Retina (tissue), 1 donor: ENCODE measurements around the gene SDSL.
A peak's percentile ranks its signal among the peaks of the same experiment; 100 is the strongest.

Experiments
- DNase-seq: peaks from one replicate; pipeline ENCODE4 v3.0.0-alpha.2; 2016

Gene SDSL

GRCh38 chr12:113422886-113423669 lies 898 bp downstream of the SDSL start:
- no peak for DNase-seq

GRCh38 chr12:113424456-113424855 lies 2.3 kb downstream of the SDSL start:
- no peak for DNase-seq

DNA sequence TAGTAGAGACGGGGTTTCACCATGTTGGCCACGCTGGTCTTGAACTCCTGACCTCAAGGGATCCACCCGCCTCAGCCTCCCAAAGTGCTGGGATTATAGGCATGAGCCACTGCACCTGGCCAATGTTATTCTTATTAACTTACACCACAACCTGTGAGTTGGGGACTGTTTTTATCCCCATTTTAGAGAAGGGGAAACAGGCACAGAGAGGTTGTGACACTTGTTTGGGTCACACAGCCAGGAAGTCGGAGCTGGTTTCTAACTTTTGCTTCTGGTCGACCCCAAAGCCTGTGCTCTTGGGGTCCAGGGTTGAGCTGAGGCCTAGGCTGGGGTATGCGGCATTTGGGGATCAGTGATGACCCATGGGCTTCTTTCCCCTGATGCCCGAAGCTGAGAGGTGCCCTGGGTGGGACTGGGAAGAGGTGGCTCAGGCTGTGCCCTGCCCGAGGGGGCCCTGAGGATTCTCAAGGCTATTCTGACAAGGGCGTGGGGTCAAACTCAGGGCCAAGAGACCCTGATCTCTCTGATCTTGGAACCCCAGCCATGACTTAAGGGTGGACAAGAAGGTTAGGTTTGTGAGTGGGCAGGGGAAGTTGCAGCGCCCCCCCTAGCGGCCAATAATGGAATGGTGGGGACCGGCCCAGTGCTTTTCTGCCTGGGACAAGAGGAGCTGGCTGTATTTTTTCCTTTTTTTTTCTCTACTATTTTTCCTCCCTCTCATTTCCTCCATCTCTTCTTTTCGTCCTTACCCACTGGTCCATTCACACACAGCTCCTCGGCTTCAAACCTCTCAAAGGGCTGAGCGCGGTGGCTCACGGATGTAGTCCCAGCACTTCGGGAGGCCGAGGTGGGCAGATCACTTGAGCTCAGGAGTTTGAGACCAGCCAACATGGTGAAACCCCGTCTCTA lies 3.0 kb downstream of the SDSL start:
- peak; percentile 76 for DNase-seq

- DNase-seq: no peak
Measured at GRCh38 chr12:113425960-113426453, 3.8 kb downstream of the SDSL start.

DNA sequence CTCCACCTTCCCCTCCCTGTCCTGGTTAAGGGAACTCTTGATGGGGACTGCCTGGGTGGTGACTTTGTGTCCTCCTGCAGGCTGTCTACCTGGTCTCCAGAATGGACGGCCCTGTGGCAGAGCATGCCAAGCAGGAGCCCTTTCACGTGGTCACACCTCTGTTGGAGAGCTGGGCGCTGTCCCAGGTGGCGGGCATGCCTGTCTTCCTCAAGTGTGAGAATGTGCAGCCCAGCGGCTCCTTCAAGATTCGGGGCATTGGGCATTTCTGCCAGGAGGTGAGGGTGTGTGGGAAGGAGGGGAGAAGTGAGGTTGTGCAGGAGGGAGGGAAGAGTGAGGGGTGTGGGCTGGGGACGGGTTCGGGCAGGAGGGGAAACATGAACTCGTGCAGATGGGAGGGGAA lies 5.7 kb downstream of the SDSL start:
- DNase-seq: no peak

DNA sequence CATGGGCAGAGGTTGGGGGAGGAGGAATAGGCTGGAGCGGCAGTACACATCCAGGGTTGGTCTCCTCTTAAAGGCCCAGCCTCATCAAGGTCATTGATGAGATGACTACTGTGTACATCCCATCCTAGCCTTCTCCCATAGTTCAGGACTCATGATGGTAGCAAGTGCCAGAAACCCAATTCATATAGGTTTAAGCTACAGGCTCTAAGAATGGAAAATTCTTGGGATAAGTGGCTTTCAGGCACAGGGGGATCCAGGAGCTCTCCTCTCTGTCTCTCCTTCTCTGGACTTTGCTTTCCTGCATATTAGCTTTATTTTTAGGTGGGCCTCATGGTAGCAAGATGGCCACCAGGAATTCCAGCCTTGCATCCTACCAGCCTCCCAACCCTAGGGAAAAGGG lies 6.3 kb downstream of the SDSL start:
- no peak for DNase-seq

GRCh38 chr12:113432986-113433385 lies 10.8 kb downstream of the SDSL start:
- no peak for DNase-seq

DNA sequence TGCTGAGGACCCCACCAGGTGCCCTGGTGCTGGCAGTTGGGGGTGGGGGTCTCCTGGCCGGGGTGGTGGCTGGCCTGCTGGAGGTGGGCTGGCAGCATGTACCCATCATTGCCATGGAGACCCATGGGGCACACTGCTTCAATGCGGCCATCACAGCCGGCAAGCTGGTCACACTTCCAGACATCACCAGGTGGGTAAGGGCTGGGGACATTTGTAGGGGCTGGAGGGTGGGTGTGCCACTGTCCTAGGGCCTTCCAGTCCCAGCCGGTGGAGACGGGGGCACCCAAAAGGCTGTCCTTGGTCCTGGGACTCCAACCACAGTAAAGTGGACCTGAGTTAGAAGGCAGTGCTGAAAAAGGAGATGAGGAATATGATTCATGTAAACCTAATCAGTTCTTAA lies 13.2 kb downstream of the SDSL start:
- no peak for DNase-seq

GRCh38 chr12:113436586-113436985 lies 14.4 kb downstream of the SDSL start:
- DNase-seq: no peak

- DNase-seq: no peak
Measured at GRCh38 chr12:113436993-113437728, 15.0 kb downstream of the SDSL start.

DNA sequence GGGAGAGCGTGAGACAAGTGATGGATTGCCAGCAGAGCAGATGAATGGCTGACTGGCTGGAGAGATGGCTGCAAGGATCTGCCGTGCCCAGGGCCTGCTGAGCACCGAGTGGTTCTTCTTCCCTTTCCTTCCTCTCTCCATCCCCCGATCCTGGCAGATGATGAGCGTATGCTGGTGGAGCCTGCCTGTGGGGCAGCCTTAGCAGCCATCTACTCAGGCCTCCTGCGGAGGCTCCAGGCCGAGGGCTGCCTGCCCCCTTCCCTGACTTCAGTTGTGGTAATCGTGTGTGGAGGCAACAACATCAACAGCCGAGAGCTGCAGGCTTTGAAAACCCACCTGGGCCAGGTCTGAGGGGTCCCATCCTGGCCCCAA lies 15.5 kb downstream of the SDSL start:
- no peak for DNase-seq

DNA sequence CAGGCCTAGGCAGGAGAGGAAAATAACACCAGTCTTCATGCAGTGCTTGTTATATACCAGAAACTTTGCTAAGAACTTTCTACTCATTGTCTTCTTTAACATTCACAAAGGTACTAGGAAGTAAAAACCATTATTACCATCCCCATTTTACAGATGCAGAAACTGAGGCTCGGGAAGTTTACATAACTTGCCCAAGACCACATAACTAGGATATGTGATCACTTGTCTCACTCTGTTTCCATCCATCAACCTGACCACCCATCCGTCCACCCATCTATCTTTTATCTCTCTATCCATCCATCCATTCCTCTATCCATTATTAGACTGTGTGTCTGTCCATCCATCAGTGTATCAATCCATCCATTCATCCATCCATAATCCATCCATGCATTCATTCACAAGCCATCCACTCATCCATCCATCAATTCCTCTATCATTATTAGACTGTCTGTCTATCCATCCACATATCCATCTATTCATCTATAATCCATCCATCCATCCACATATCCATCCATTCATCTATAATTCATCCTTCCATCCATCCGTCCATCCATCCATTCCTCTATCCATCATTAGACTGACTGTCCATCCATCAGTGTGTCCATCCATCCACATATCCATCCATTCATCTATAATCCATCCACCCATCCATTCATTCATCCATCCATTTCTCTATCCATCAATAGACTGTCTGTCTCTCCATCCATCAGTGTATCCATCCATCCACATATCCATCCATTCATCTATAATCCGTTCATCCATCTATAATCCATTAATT lies 16.5 kb downstream of the SDSL start:
- DNase-seq: no peak

DNA sequence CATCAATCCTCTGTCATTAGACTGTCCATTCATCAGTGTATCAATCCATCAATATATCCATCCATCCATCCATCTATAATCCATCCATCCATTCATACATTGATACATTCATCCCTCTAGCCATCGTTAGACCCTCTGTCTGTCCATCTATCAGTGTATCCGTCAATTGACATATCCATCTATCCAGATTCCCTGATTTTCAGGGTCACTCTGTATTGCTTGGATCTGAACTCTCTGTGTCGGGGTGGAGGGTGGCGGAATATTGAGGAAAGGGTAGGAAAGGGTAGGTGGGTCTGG lies 17.1 kb downstream of the SDSL start:
- no peak for DNase-seq

DNA sequence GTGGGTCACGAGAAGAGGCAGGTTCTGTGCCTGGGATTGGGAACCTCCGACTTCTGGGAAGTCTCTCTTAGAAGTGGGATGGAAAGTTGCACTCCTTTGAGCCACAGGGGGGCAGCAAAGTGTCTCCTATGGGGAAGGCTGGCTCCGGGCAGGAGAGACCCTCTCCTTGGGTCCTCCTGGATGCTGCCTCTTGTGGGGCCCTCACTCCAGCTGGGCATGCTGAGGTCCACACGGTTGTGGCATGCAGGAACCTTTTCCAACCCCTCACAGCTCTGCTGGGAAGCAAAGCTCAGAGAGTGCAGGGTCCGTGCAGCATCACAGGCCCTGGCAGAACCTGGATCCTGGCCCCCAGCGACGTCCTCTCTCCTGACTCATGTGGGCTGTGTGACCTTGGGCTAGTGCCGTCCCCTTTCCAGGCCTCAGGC lies 17.4 kb downstream of the SDSL start:
- peak; percentile 71 for DNase-seq

DNA sequence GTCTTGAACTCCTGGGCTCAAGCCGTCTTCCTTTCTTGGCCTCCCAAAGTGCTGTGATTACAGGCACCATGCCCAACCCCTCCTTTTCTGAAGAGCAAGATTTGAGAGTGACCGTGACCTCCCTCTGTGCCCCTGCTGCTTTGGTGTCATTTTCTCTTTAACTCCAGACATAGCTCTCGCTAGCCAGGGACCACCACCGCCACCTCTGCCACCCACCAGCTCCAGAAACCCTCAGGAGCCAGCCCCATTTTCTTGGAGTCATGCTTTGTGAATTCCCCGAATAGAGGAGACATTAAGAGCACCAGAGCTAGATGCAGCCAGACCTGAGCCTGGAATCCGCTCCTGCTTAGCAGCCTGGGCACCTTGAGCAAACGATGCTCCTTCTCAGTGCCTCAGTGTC lies 18.2 kb downstream of the SDSL start:
- DNase-seq: no peak

- no peak for DNase-seq
Measured at GRCh38 chr12:113440947-113441782, 19.0 kb downstream of the SDSL start.

GRCh38 chr12:113443030-113443539 lies 20.9 kb downstream of the SDSL start:
- DNase-seq: no peak

DNA sequence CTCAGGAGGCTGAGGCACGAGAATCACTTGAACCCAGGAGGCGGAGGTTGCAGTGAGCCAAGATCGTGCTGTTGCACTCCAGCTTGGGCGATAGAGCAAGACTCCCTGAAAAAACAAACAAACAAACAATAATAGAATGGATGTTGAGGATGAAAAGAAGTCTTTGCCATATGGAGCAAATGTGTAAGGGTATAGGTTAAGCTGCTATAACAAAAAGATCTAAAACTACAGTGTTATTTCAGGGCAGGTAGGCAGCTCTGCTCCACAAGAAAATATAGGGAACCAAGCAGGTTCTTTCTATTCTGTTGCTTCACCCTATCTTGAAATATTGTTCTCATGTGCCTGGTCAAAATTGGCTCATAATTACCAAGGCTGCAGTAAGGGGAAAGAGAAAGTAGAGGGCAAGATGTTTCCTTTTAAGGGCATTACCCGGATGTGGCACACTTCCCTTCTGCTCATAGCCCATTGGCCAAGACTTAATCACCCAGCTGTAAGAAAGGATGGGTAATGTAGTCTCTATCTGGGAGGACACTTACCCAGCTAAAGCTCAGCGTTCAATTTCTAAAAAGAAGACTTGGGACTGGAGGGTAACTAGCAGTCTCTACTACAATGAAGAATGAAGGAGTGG lies 23.5 kb downstream of the SDSL start:
- DNase-seq: no peak

GRCh38 chr12:113448873-113449272 lies 26.7 kb downstream of the SDSL start:
- DNase-seq: no peak

GRCh38 chr12:113449299-113449698 lies 27.1 kb downstream of the SDSL start:
- DNase-seq: no peak

DNA sequence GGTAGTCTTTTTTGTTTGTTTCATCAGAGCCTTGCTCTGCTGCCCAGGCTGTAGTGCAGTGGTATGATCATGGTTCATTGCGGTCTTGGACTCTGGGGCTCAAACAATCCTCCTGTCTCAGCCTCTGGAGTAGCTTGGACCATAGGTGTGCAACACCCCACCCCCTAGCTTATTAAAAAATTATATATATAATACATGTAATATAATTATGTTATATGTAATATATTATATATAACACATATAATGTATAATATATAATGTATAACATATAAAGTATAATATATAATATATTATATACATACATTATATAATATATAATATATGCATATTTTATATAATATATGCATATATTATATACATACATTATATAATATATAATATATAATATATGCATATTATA lies 27.7 kb downstream of the SDSL start:
- DNase-seq: no peak
